Measurements from ENCODE around the gene EHHADH. TPM values are rescaled to one million over a fixed set of nuclear protein-coding genes. Genes with fewer than 3 reads are reported as not detected.

Gene EHHADH
- total RNA-seq, 1 experiment from 2014 or later, result 10.7 TPM

- no peak overlapping the region for H3K4me3 ChIP-seq (replicated peaks in 1 of 2; ENCODE audit: low read depth in 1 of 2, low read length in 2 of 2)
- TF ChIP-seq TCF7L2 (IDR thresholded peaks at IDR 0.05; ENCODE audit: borderline replicate concordance, extremely low read depth, insufficient read depth, insufficient read length) (no peak), ZBTB33 (IDR thresholded peaks at IDR 0.05; ENCODE audit: extremely low read depth, insufficient replicate concordance, low read length) (no peak), JUND (IDR thresholded peaks at IDR 0.05) (no peak), REST (IDR thresholded peaks at IDR 0.05; ENCODE audit: low read depth) (no peak), ELF1 (IDR thresholded peaks at IDR 0.05; ENCODE audit: borderline replicate concordance, low read depth) (no peak), FOSL1 (IDR thresholded peaks at IDR 0.05; ENCODE audit: low read depth) (no peak), RAD21 (IDR thresholded peaks at IDR 0.05; ENCODE audit: low read depth) (no peak), CTCF (IDR thresholded peaks at IDR 0.05 in 2 of 3, conservative IDR thresholded peaks at IDR 0.05 in 1 of 3; ENCODE audit: borderline replicate concordance in 1 of 3, insufficient read depth in 1 of 3, low read depth in 2 of 3, low read length in 2 of 3) (no peak), EZH2 (IDR thresholded peaks at IDR 0.05) (no peak), CEBPB (IDR thresholded peaks at IDR 0.05; ENCODE audit: low read depth) (no peak), POLR2AphosphoS5 (IDR thresholded peaks at IDR 0.05; ENCODE audit: low read depth, low read length) (no peak), CBX3 (IDR thresholded peaks at IDR 0.05; ENCODE audit: low read depth) (no peak)
- RAD21 ChIA-PET (ENCODE audit: low non-redundant PET in 1 of 2, low total read pairs in 2 of 2, uncharacterized antibody in 2 of 2, unreplicated experiment in 2 of 2), result no interaction called here
- no peak overlapping the region for H3K27ac ChIP-seq (ENCODE audit: low read depth, low read length)
- CTCF ChIA-PET, result no interaction called here
- H2AFZ ChIP-seq (ENCODE audit: low read depth, low read length, poor library complexity, severe bottlenecking), result no peak overlapping the region
- H3K9me3 ChIP-seq (ENCODE audit: control insufficient read depth in 1 of 2, insufficient read depth in 1 of 2, low read depth in 1 of 2, low read length in 2 of 2), result no peaks in the 10 kb centered on the region
- peaks cover 24% of the 10 kb centered on the region; the same call in 1 of the 2 replicates for H3K27me3 ChIP-seq (ENCODE audit: insufficient read depth, low read length)
- POLR2A ChIA-PET, result no interaction called here
- no peaks in the 10 kb centered on the region for H4K20me1 ChIP-seq (ENCODE audit: insufficient read depth)
- no TSS peak for BruUV-seq (replicated peaks)
- H3K4me2 ChIP-seq (ENCODE audit: low read length), result no peak overlapping the region
- H3K4me1 ChIP-seq (ENCODE audit: control insufficient read depth in 1 of 2, insufficient read depth in 2 of 2, low read length in 2 of 2), result no peaks in the 10 kb centered on the region
- no peaks in the 10 kb centered on the region for H3K9me2 ChIP-seq (ENCODE audit: insufficient read depth)
- DNase-seq (ENCODE audit: low read depth, low spot score), result no peak
- H3K79me2 ChIP-seq (ENCODE audit: insufficient read depth, low read length), result no peaks in the 10 kb centered on the region
- no peak for ATAC-seq
- intact Hi-C loops (cut with micrococcal nuclease), result no loop called here
- no peaks in the 10 kb centered on the region for H3K36me3 ChIP-seq (ENCODE audit: control insufficient read depth in 1 of 2, insufficient read depth in 2 of 2, low read length in 2 of 2)
- no peak overlapping the region for H3K9ac ChIP-seq (ENCODE audit: low read length)
Measured at GRCh38 chr3:185268194-185268962, 14.5 kb upstream of the EHHADH start.

Data from HCT116 (cell line).